Astrocyte of the hippocampus (primary cell): ENCODE data around the gene PHF23.

Experiments used
- DNase-seq: peaks from one replicate; pipeline ENCODE4 v3.0.0; 2011; ENCODE audit warnings: low read depth, low spot score

PHF23 gene

GRCh38 chr17:7239091-7240027, at the start of gene PHF23:
Gene PHF23, minus strand, starts transcription at chr17:7239457. Its CDS starts 178 bp downstream, at chr17:7239279.
- peak; percentile 100 for DNase-seq

GRCh38 chr17:7285679-7286078, 46.4 kb upstream of the PHF23 start:
- no peak for DNase-seq

- no peak for DNase-seq
Measured at GRCh38 chr17:7284911-7285310, 45.7 kb upstream of the PHF23 start.

- DNase-seq, result no peak
Measured at GRCh38 chr17:7283471-7284216, 44.4 kb upstream of the PHF23 start.

- no peak for DNase-seq
Measured at GRCh38 chr17:7282752-7283321, 43.6 kb upstream of the PHF23 start.

GRCh38 chr17:7281953-7282751, 42.9 kb upstream of the PHF23 start:
- no peak for DNase-seq

GRCh38 chr17:7281074-7281952, 42.1 kb upstream of the PHF23 start, which contains the start of gene SLC2A4:
Gene SLC2A4, plus strand, starts transcription at chr17:7281718. Its CDS starts 217 bp downstream, at chr17:7281935.
- peak; percentile 96 for DNase-seq

GRCh38 chr17:7280519-7281073, 41.3 kb upstream of the PHF23 start:
- peak; percentile 89 for DNase-seq

- no peak for DNase-seq
Measured at GRCh38 chr17:7279448-7279847, 40.2 kb upstream of the PHF23 start.

- DNase-seq, result no peak
Measured at GRCh38 chr17:7266784-7267183, 27.5 kb upstream of the PHF23 start.

GRCh38 chr17:7263801-7264078, 24.5 kb upstream of the PHF23 start:
- no peak for DNase-seq

GRCh38 chr17:7262935-7263800, 23.9 kb upstream of the PHF23 start:
- DNase-seq, result no peak

GRCh38 chr17:7262192-7262934, 23.1 kb upstream of the PHF23 start, which contains the start of gene CLDN7:
Gene CLDN7, minus strand, starts transcription at chr17:7262478. Its CDS starts 435 bp downstream, at chr17:7262043.
- no peak for DNase-seq

- DNase-seq, result no peak
Measured at GRCh38 chr17:7261379-7262191, 22.3 kb upstream of the PHF23 start.

GRCh38 chr17:7260651-7261378, 21.6 kb upstream of the PHF23 start:
- peak; percentile 34 for DNase-seq

- no peak for DNase-seq
Measured at GRCh38 chr17:7260151-7260550, 20.9 kb upstream of the PHF23 start.

GRCh38 chr17:7259555-7259889, 20.3 kb upstream of the PHF23 start:
- DNase-seq, result no peak
